GM19452 (cell line): ENCODE data around the gene ZKSCAN5.
"Not testable (repeated sequence)": the region's sequence is repeated elsewhere in the genome, so short reads cannot be mapped to it uniquely, and the experiment has no call there.

ENCODE experiments used
- ATAC-seq: cut with Tn5 transposase; IDR thresholded peaks from one replicate; pipeline ENCODE4 v1.9.1; 2021; ENCODE audit not compliant: unreplicated experiment

Gene ZKSCAN5

DNA sequence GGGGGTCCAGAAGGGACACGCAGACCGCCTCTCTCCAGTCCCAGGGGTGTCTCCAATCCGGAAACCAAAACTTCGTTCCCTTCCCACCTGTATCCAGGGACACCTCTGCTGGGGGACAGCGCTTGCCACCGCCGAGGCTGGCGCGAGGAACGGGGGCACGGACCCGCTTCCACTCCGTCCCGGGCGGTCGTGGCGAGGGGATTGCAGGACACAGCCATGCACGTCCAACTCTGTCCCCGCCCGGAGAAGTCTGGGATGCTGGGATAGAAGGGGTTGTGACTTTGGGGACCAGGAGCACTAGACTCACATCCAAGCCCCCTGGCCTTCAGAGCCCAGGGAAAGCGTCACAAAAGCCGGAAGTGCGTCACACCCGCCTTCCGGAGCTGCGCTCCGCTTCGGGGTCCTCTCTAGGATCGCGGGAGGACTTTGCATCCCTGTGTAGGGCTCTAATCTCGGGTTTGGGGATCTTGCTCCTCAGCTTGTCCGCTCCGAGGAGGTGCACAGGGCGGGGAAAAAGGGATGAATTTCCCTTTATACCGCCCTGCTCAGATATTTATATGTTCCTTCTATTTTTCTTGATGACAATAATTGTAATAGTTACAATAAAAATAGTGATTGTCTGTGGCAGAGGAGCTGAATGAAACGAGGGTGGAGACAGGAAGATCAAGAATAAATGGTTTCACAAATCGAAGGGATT is 47.5 kb downstream of the ZKSCAN5 start, which contains the start of gene FAM200A:
TSS of gene FAM200A (minus strand) at position 348 of the 697 bp plus-strand sequence. CDS start 3,707 bp downstream, outside the sequence.
- peak; percentile 90 for ATAC-seq

DNA sequence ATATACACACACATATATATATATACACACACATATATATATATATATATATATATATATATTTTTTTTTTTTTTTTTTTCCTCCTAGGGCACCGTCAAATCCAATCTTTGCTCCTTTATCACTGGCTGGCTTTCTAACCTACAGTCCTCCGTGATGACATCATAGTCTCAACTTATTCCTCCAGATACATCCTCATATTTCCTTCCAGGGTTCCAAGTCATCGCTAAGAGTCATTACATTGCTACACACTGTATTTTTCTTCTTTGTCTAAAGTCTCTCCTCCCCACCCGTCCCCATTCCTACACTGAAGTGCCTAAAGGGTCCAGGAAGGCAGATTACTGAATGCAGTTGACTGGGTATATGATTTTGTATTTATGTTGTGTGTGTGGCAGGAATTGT is 48.6 kb downstream of the ZKSCAN5 start:
- ATAC-seq: no peak

DNA sequence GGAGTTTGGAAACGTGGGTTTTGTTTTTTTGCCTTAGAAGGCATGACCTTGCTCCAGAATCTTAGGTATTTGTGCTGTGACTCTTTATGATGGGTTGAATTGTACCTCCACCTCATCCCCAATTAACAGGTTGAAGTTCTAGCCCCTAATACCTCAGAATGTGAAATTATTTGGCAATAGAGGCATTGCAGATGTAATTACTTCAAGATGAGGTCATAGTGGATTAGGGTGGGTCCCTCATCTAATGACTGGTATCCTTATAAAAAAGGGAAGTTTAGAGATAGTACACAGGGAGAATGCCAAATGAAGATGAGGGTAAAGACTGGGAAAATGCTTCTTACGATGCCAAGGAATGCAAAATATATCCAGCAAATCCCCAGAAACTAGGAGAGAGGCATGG is 50.5 kb downstream of the ZKSCAN5 start:
- ATAC-seq: no peak

DNA sequence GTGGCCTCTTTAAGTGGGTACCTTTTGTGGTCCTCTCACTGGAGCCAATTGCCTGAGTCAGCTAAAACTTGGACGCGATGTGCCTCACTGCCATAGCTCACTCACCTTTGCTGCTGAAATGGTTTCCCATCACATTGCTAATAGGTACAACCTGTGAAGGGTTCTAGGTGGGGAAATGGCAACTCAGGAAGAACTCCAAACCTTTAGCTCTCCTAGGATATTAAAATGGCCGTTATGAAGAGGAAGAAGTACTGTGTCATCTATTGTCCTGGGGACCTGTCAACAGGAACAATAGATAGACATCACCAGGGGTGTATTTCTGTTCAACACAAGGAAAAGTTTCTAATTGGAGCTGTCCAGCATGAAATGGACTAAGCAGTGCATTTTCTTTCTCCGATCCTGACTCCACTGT is 52.7 kb downstream of the ZKSCAN5 start:
- ATAC-seq: no peak

DNA sequence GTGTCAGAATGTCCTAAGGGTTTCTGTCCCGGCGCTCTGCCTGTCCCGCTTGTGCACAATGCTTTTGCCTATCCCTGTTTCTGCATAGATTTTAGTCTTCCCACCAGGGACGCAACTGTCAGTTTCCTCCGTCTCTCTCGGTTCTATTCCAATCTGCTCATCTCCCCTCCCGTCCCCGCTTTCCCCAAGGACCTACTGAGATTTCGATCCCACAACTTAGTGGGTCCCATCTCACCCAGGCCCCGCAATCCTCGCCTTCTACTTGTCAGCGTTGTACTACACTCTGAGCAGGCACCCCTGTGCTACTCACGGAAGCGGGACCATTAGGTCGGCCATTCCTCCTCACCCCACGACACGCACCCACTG is 53.5 kb downstream of the ZKSCAN5 start:
- peak; percentile 45 for ATAC-seq

DNA sequence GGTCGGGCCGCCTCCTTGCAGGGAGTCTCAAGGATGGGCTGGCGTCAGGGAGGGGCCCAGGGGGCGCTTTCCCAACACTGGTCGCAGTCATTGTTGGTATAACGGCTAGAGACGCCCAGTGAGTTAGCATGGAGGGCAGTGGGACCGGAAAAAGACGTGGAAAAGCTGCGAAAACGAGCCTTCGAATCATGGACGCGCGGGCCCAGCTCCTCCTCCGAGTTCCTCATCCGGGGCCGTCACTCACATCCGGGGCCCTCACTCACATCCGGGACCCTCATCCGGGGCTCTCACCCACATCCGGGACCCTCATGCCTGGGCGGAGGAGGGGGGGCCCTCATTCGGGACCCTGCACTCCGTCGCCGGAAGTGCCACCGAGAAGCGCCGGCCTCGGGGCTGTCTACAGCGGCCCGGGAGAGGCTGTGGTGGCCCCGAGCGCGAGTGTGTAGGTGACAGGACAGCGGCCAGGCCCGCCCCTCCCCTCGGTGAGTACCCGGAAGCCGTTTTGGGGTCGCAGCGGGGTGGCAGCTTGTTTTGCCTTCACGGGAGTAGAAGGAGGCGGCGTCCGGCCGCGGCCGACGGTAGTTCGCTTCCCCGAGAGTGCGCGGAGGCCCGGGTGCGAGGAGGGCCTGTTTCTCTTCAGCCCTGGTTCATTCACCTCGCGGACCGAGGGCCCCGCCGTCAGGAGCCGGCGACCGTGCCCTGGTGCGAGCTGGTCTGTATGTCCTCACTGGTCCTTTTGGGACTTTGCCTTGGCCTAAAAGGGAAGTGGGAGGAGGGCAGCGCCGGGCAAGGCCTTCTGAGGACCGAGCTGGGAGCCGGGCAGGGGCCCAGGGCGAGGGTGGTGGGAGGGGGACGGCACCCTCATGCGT is 54.1 kb downstream of the ZKSCAN5 start, which contains the start of gene ZNF655:
TSS of gene ZNF655 (plus strand) at position 337 of the 869 bp plus-strand sequence. CDS start 1,918 bp downstream, outside the sequence.
- peak; percentile 73 for ATAC-seq

DNA sequence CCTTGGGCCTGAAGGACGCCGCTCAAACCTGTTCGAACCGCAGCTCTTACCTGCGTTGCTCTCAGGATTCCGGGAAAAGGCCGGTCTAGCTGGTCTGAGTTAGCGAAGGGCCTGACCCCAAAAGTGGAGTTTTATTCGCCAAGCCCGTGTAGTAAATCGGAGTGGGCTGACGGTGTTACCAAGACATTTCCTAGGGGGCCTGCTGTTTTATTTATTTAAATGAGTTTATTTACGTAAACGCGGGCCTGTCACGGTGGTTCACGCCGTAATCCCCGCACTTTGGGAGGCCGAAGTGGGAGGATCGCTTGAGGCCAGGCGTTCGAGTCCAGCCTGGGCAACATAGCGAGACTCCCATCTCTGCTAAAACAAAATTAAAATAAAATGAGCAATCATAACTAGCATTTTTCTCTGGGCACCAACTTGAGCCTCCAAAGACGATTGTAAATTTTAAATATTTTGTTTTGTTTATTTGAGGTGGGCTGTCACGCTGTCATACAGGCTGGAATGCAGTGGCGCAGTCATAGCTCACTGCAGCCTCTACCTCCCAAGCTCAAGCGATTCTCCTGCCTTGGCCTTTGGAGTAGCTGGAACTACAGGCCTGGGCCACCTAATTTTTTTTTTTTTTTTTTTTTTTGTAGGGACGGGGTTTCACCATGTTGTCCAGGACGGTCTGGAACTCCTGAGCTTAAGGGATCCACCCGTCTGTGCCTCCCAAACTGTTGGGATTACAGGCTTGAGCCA is 54.9 kb downstream of the ZKSCAN5 start:
- no peak for ATAC-seq

DNA sequence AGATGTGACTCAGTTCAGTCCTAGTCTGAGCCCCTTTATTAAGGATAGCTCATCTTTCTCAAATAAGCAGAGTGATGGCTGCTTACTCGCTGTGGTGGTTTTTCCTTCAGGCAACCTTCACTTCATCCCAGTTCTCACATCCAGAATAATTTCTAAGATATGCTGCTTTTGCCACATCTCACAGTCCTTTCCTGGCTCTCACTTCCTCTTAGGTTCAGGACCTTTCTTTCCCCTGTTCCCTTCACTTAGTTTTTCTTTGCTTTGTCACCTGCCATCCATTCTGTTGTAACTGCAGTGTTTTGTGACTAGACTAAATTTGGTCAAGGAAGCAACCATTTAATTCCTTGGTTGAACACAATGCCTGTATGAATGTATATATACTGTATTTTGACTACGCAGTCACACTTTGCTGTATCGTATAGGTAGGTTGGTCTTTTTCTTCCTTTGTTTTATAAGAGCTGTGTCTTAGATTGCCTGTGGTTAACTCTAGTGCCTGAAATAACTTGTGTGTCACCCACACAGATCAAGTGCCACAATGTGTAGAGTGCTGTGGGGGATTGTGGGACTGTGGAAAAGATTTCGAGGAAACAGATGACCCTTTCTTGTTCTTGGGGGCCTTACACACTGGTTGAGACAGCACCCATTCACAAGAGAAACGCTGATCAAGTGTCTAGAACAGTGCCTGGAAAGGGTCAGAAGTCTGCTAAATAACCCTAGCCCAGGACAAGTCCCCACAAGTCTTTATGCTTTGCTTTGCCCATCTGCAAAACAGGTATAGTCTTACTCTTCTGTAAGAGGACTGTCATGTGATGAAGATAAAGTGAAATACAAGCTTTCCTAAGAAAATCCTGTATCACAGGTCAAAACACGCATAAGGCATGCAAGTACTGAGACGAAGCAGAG is 56.6 kb downstream of the ZKSCAN5 start:
- ATAC-seq: no peak

DNA sequence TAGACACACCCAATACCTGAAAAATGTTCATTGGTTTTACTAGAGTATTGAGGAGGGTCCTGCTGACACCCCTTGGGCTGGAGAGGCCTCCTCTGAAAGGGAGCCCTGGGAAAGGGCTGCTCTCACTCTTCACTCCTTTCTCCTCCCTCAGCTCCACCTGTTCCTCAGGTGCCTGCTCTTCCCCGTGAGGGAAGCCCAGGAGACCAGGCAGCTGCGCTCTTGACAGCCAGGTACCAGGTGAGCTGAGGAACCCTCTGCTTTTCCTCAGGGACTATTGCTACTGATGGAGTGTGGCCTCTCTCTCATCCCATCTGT is 57.2 kb downstream of the ZKSCAN5 start:
- ATAC-seq: no peak

DNA sequence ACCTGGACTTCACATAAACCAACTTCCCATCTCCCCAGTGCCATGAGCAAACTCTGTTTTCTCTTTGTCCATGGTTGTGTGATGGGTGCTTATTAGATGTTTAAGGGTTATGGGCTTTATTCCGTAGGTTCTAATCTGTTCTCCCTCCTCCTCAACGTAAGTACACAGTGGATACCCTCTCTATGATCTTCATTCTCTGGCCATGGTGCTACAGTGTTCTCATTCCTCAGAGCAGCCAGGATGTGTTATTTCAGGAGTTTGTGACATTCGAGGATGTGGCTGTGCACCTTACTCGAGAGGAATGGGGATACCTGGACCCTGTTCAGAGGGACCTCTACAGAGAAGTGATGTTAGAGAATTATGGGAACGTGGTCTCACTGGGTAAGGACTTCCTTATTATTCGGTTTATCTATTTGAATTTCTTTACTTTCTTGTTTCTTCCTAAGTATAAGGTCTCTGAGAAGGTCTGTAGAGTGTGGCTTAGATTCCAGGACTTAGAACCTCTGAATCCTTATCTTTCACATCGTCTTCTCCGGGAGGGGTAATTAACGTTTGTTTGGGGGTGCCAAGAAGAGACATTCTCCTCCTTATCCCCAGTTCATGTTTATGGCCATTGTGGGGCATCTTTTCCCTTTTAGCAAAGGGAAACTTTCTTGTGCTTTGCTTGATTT is 57.8 kb downstream of the ZKSCAN5 start:
- no peak for ATAC-seq

DNA sequence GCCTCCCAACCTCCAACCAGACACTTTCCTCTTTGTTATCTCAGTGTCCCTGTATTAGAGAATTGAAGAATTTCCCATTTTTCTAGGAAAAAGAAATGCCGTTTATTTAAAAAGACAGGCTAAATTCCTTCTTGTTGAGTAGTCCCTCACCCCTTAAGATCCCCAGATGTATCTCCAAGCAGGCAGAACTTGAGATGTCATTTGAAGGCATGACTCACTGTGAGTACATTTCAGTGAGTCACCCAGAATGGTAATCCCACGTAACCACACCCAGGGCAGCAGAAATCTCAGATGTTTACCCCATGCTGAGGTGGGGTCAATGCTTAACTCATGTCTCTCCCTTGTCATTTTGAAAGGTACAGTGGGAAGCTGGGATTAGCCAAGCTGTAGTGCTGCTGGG is 58.4 kb downstream of the ZKSCAN5 start:
- no peak for ATAC-seq

DNA sequence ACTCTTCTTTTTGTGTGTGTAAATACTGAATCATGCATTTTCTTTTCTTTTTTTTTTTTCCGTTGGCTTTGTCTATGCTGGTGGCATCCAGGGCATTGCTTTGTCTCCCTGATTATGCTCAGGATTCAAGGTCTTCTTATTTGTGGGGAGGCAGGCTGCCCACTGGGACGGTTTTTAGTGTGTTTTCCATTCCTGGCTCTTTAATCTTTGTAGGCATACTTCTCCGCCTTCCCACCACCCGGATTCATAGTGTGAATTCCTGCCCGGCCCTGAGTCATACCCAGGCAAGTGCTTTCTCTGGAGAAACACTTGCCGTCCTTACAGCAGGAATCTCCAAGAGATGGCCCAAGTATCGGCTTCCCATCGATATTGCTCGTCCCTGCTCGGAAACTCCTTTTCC is 59.2 kb downstream of the ZKSCAN5 start:
- ATAC-seq: no peak

DNA sequence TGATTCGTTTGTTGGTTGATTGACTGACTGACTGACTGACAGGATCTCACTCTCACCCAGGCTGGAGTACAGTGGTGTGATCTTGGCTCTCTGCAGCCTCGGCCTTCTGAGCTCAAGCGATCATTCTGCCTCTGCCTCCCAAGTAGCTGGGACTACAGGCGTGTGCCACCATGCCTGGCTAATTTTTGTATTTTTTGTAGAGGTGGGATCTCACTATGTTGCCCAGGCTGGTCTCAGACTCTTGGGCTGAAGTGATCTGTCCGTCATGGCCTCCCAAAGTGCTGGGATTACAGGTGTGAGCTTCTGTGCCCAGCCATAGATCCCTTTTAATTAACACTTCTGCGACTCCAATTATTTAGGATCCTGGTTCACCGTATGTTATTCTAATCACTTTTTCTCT is 64.3 kb downstream of the ZKSCAN5 start:
- ATAC-seq: not testable (repeated sequence)

DNA sequence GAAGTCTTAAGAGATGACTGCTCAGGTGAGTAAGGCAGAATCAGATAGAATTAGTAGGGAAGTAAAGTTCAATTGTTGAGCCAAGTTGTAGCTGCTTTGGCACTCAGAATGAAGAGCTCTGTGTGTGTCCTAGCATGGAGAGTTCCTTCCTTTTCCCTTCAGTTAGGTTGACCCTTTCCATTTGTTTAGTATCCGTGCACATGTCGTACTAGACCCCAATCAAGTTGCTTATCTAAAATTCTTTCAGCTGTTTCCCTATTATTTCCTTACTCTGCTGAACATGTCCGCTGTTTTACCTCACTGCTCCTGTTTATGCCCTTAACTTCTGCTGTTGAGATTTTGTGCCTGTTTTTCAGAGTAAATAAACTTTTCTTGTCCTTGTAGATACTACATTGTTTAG is 67.3 kb downstream of the ZKSCAN5 start:
- no peak for ATAC-seq

DNA sequence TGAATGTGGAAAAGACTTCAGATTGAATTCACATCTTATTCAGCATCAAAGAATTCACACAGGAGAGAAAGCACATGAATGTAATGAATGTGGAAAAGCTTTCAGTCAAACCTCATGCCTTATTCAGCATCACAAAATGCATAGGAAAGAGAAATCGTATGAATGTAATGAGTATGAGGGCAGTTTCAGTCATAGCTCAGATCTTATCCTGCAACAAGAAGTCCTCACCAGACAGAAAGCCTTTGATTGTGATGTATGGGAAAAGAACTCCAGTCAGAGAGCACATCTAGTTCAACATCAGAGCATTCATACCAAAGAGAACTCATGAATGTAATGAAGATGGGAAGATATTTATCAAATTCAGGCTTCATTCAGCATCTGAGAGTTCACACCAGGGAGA is 68.8 kb downstream of the ZKSCAN5 start:
- ATAC-seq: no peak

DNA sequence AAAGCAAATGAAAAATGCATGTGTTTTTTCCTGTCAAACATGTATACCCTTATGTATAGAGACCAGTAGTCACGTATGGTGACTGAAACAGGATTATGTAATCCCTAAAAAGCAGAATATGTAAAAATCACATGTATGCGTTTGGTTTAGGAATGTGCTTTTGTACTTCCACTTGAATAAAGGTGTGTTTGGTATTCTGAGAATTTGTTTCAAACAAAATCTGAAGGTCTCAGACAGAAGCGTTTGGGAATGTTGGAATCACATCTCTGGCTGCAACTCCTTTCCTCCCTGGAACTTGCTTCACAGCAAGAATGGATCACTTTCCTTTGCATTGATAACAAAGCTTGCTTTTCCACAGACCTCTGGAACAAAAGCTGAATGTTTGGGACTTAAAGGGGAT is 71.8 kb downstream of the ZKSCAN5 start:
- no peak for ATAC-seq

DNA sequence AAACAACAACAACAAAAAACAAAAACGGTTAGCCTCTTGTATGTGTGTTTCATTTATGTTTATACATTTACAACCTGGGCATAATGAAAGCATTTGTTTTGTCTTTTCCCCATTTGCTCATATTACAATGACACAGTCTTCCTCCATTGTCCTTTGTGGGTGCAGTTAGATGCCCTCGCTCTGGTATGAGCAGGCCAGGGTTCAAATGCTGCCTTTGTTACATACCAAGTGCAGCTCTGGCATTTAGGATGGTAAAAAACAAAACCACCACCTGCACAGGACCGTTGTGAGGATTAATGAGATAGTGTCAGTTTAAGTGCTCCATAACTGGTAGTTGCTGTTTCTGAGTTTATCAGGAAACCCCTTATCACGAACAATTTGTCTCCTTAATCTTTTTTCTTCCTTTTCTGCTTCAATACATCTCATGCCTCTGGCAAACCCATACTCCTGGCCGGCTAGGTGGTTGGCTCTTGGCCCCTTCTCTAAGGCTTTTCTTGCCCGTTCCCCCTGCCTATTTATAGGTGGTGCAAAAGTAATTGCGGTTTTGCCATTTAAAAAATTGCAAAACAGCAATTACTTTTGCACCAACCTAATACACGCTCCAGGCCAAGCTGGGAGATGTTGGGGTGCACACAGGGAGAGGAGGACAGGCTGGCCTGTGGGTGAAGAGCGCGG is 75.0 kb downstream of the ZKSCAN5 start:
- no peak for ATAC-seq

DNA sequence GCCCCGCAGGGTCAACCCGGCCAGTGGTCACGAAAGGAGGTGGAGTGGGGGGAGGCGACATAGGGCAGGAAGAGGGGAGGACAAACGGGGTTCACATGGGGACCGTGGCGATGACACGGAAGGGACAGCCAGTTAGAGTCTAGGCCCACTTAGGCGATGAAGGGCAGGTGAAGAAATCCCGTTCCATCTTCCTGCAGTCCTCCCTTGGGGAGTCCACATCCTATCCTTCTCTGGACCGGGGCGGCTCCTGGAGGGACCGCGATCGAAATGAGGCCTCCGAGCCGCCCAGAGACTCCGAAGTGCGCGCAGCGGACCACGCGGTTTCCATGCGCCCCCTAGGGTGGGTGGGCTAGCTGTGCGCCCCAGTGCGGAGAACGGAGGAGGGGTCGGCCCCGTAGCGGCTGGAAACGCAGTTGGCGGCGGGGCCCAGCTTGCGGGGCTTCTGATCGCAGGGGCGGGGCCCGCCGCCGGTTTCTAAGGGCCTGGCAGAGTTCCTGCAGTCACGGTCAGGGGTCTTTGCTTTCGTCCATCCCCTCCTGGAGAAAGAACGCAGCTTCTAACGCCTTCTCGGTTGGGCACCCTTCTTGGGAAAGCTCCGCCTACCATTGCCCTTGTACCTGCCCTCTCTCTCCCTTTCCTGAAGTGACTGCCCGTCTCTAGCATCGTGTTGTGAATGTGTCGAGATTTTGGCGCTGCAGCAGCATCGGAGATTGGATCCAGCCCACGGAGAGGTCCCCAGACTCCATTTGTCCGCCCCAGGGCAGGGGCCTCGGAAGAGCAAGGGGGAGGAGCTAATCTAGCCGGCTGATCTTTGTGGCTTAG is 75.7 kb downstream of the ZKSCAN5 start:
- no peak for ATAC-seq
